ENCODE measurements around the gene MED22.

The MED22 gene

GRCh38 chr9:133353548-133353947 lies 5.6 kb upstream of the MED22 start:
- Histone ChIP-seq H3K9me3 (ENCODE audit: control insufficient read depth in 1 of 2, low read length in 2 of 2) (no peaks in the 10 kb centered on the region), H3K4me1 (ENCODE audit: control insufficient read depth in 1 of 2, insufficient read depth in 2 of 2, low read length in 2 of 2) (peaks cover 19 to 46% of the 10 kb centered on the region in 2 donors), H3K4me3 (ENCODE audit: low read depth in 1 of 2, low read length in 2 of 2) (no peak overlapping the region), H3K27me3 (ENCODE audit: low read depth, low read length) (no peaks in the 10 kb centered on the region), H3K27ac (ENCODE audit: low read length) (no peak overlapping the region), H3K36me3 (ENCODE audit: control insufficient read depth in 1 of 2, insufficient read depth in 2 of 2, low read length in 2 of 2) (peaks cover 38 to 48% of the 10 kb centered on the region in 2 donors)

GRCh38 chr9:133352635-133353340 lies 4.9 kb upstream of the MED22 start:
- H3K36me3 ChIP-seq (ENCODE audit: control insufficient read depth in 1 of 2, insufficient read depth in 2 of 2, low read length in 2 of 2) = peaks cover 38 to 48% of the 10 kb centered on the region in 2 donors
- H3K4me1 ChIP-seq (ENCODE audit: control insufficient read depth in 1 of 2, insufficient read depth in 2 of 2, low read length in 2 of 2) = peaks cover 18 to 43% of the 10 kb centered on the region in 2 donors
- no peak overlapping the region for H3K27ac ChIP-seq (ENCODE audit: low read length)
- H3K4me3 ChIP-seq (ENCODE audit: low read depth in 1 of 2, low read length in 2 of 2) = no peak overlapping the region
- H3K9me3 ChIP-seq (ENCODE audit: control insufficient read depth in 1 of 2, low read length in 2 of 2) = no peaks in the 10 kb centered on the region
- H3K27me3 ChIP-seq (ENCODE audit: low read depth, low read length) = no peaks in the 10 kb centered on the region

DNA sequence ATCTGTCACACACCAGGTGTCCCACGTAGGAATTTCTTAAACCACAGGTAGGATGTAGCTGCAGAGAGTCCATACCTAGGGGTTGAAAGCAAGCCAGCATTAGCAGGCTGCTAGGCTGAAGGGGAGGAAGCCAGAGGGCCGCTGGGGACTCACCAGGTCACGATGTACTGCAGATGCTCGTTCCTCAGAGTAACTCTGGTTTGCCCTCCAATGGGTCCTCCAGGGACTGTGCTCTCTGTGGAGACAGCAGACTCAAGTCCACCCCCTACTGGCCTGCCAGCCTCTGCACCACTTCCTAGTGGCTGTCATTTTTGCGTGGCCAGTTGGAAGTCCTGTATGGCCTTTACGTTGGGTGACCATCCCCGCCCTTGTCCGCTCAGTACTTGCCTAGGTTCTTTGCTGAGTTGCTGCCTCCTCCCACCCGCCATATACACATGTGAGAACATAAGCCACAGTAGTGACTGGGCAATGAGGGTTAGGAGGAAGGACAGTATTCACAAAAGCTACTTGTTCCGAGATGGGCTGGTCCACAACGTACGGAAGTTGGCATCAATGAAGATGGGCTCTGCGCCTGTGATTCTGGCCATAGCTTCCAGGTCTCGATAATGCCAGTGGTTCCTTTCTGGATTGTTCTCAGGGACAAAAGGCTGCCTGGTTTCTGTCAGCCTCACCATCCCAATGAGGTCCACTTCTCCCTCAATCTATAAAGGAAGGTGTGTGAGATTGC lies 4.1 kb upstream of the MED22 start:
- peaks cover 11 to 36% of the 10 kb centered on the region in 2 donors for H3K4me1 ChIP-seq (ENCODE audit: control insufficient read depth in 1 of 2, insufficient read depth in 2 of 2, low read length in 2 of 2)
- peaks cover 38 to 48% of the 10 kb centered on the region in 2 donors for H3K36me3 ChIP-seq (ENCODE audit: control insufficient read depth in 1 of 2, insufficient read depth in 2 of 2, low read length in 2 of 2)
- no peak overlapping the region for H3K4me3 ChIP-seq (ENCODE audit: low read depth in 1 of 2, low read length in 2 of 2)
- no peaks in the 10 kb centered on the region for H3K9me3 ChIP-seq (ENCODE audit: control insufficient read depth in 1 of 2, low read length in 2 of 2)
- H3K27me3 ChIP-seq (ENCODE audit: low read depth, low read length) = no peaks in the 10 kb centered on the region
- no peak overlapping the region for H3K27ac ChIP-seq (ENCODE audit: low read length)

- H3K27ac ChIP-seq (ENCODE audit: low read length) = no peak overlapping the region
- no peaks in the 10 kb centered on the region for H3K9me3 ChIP-seq (ENCODE audit: control insufficient read depth in 1 of 2, low read length in 2 of 2)
- H3K27me3 ChIP-seq (ENCODE audit: low read depth, low read length) = no peaks in the 10 kb centered on the region
- H3K4me3 ChIP-seq (ENCODE audit: low read depth in 1 of 2, low read length in 2 of 2) = no peak overlapping the region
- peaks cover 14 to 35% of the 10 kb centered on the region in 2 donors for H3K4me1 ChIP-seq (ENCODE audit: control insufficient read depth in 1 of 2, insufficient read depth in 2 of 2, low read length in 2 of 2)
- peaks cover 38 to 48% of the 10 kb centered on the region in 2 donors for H3K36me3 ChIP-seq (ENCODE audit: control insufficient read depth in 1 of 2, insufficient read depth in 2 of 2, low read length in 2 of 2)
Measured at GRCh38 chr9:133351526-133351907, 3.6 kb upstream of the MED22 start.

DNA sequence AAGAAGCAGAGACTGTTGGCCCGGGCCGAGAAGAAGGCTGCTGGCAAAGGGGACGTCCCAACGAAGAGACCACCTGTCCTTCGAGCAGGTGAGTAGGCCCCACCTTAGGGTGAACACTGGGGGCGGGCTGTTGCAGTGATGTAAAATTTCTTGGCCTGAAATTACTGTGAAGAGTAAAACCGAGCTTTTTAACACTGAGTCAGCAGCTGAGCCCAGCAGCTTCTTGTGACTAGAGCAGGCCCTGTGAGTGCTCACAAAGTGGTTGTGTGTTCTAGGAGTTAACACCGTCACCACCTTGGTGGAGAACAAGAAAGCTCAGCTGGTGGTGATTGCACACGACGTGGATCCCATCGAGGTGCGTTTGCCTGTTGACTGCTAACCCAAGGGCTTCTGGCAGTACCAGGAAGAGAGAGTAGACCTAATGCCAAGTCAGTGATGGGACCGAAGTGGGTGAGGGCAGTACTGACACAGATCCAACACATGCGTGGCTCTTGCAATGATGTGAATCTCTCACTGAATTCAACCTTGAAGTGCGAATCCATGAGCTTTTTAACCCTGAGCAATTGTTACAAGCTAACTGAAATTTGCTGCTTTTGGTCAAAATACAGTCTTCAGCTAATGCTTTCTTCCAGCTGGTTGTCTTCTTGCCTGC lies 2.2 kb upstream of the MED22 start:
- Histone ChIP-seq H3K9me3 (ENCODE audit: control insufficient read depth in 1 of 2, low read length in 2 of 2) (no peaks in the 10 kb centered on the region), H3K4me1 (ENCODE audit: control insufficient read depth in 1 of 2, insufficient read depth in 2 of 2, low read length in 2 of 2) (peaks cover 13 to 33% of the 10 kb centered on the region in 2 donors), H3K27me3 (ENCODE audit: low read depth, low read length) (no peaks in the 10 kb centered on the region), H3K36me3 (ENCODE audit: control insufficient read depth in 1 of 2, insufficient read depth in 2 of 2, low read length in 2 of 2) (peaks cover 43 to 52% of the 10 kb centered on the region in 2 donors), H3K27ac (ENCODE audit: low read length) (no peak overlapping the region), H3K4me3 (ENCODE audit: low read depth in 1 of 2, low read length in 2 of 2) (no peak overlapping the region)

DNA sequence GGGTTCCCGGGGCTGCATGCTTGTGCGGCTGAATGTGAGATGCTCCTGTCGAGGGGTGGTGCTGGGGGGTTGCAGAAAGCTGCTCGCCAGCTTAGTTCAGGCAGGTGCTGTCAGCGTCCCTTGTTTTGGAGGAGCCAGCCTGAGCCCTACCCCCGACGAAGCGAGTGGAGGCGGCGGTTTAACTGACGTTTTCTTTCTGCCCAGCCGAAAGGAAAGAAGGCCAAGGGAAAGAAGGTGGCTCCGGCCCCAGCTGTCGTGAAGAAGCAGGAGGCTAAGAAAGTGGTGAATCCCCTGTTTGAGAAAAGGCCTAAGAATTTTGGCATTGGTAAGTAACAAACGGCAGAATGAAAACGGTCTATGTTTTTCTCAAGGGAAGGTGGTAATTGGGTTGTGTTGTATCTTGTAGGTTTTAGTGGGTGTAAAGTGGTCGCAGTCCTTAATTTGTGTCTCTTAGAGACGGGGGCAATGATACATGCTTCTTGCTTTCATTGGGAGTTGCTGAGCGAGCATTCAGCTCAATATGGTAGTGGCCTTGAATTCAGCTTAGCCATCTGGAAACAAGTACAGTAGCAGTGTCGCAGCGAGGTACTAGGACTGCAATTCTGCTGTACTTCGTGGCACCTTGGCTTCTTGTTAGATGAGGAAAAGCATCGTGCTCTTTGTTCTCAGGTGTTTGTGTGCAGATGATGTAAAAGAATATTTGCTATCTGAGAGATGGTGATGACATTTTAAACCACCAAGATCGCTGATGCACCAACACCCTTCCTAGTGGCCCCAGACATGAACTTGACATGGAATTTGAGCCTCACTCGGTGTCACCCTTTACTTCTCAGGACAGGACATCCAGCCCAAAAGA lies 1.0 kb upstream of the MED22 start:
- H3K27me3 ChIP-seq (ENCODE audit: low read depth, low read length) = no peaks in the 10 kb centered on the region
- H3K36me3 ChIP-seq (ENCODE audit: control insufficient read depth in 1 of 2, insufficient read depth in 2 of 2, low read length in 2 of 2) = peaks cover 51 to 63% of the 10 kb centered on the region in 2 donors
- peaks cover 13 to 26% of the 10 kb centered on the region in 2 donors for H3K4me1 ChIP-seq (ENCODE audit: control insufficient read depth in 1 of 2, insufficient read depth in 2 of 2, low read length in 2 of 2)
- H3K27ac ChIP-seq (ENCODE audit: low read length) = peak overlapping the region; percentile 43
- H3K4me3 ChIP-seq (ENCODE audit: low read depth in 1 of 2, low read length in 2 of 2) = peak overlapping the region; percentile 87 to 89
- no peaks in the 10 kb centered on the region for H3K9me3 ChIP-seq (ENCODE audit: control insufficient read depth in 1 of 2, low read length in 2 of 2)

GRCh38 chr9:133347515-133347984 lies 381 bp downstream of the MED22 start:
- Histone ChIP-seq H3K27me3 (ENCODE audit: low read depth, low read length) (no peaks in the 10 kb centered on the region), H3K27ac (ENCODE audit: low read length) (peak overlapping the region; percentile 39), H3K9me3 (ENCODE audit: control insufficient read depth in 1 of 2, low read length in 2 of 2) (no peaks in the 10 kb centered on the region), H3K36me3 (ENCODE audit: control insufficient read depth in 1 of 2, insufficient read depth in 2 of 2, low read length in 2 of 2) (peaks cover 57 to 64% of the 10 kb centered on the region in 2 donors), H3K4me1 (ENCODE audit: control insufficient read depth in 1 of 2, insufficient read depth in 2 of 2, low read length in 2 of 2) (peaks cover 13 to 26% of the 10 kb centered on the region in 2 donors), H3K4me3 (ENCODE audit: low read depth in 1 of 2, low read length in 2 of 2) (peak overlapping the region; percentile 87 to 89)

DNA sequence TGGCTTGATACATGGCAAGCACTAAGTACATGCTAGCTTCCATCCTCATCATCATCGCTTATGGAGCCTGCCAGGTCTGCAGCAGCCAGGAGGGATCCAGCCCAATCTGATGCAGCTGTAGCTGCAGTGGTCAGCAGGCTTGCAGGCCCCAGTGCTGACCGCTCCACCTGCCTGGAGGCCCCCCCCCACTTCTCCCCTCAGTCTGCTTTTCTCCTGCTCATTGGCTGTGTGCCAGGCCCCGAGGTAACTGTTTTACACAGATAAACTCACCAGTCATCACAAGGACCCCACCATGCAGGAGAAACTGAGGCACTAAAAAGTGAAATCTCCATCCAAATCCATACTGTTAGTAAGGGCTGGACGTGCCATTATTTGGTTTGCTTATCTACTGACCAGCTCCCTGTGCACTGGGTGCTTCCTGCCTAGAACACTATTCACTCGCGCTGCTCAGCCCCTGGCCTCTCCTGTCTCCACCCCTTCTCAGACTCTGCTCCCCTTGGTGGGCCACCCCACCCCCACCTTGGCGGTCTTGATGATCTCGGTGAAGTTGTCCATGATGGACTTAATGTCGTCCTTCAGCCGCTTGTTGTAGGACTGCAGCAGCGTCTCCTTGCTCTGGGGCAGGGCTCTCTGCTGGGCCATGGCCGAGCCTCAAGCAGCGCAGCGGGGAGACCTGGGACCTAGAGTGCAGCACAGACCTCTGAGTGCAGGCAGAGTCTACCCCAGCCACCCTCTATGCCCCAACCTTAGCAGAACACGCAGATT lies 1.7 kb downstream of the MED22 start:
- Histone ChIP-seq H3K36me3 (ENCODE audit: control insufficient read depth in 1 of 2, insufficient read depth in 2 of 2, low read length in 2 of 2) (peaks cover 47 to 64% of the 10 kb centered on the region in 2 donors), H3K27ac (ENCODE audit: low read length) (no peak overlapping the region)

GRCh38 chr9:133345596-133345995 lies 2.3 kb downstream of the MED22 start:
- no peak overlapping the region for H3K4me3 ChIP-seq (ENCODE audit: low read depth in 1 of 2, low read length in 2 of 2)
- no peaks in the 10 kb centered on the region for H3K27me3 ChIP-seq (ENCODE audit: low read depth, low read length)
- H3K27ac ChIP-seq (ENCODE audit: low read length) = no peak overlapping the region
- no peaks in the 10 kb centered on the region for H3K9me3 ChIP-seq (ENCODE audit: control insufficient read depth in 1 of 2, low read length in 2 of 2)
- peaks cover 47 to 64% of the 10 kb centered on the region in 2 donors for H3K36me3 ChIP-seq (ENCODE audit: control insufficient read depth in 1 of 2, insufficient read depth in 2 of 2, low read length in 2 of 2)
- H3K4me1 ChIP-seq (ENCODE audit: control insufficient read depth in 1 of 2, insufficient read depth in 2 of 2, low read length in 2 of 2) = peaks cover 13 to 26% of the 10 kb centered on the region in 2 donors

More for the DNA sequence above, 1.7 kb downstream of the MED22 start:
- H3K4me3 ChIP-seq (ENCODE audit: low read depth in 1 of 2, low read length in 2 of 2) = peak overlapping the region; percentile 56 to 87
- no peaks in the 10 kb centered on the region for H3K9me3 ChIP-seq (ENCODE audit: control insufficient read depth in 1 of 2, low read length in 2 of 2)
- H3K4me1 ChIP-seq (ENCODE audit: control insufficient read depth in 1 of 2, insufficient read depth in 2 of 2, low read length in 2 of 2) = peaks cover 13 to 26% of the 10 kb centered on the region in 2 donors
- H3K27me3 ChIP-seq (ENCODE audit: low read depth, low read length) = no peaks in the 10 kb centered on the region

- Histone ChIP-seq H3K27ac (ENCODE audit: low read length) (no peak overlapping the region), H3K4me3 (ENCODE audit: low read depth in 1 of 2, low read length in 2 of 2) (no peak overlapping the region), H3K27me3 (ENCODE audit: low read depth, low read length) (no peaks in the 10 kb centered on the region), H3K4me1 (ENCODE audit: control insufficient read depth in 1 of 2, insufficient read depth in 2 of 2, low read length in 2 of 2) (peaks cover 13 to 26% of the 10 kb centered on the region in 2 donors), H3K36me3 (ENCODE audit: control insufficient read depth in 1 of 2, insufficient read depth in 2 of 2, low read length in 2 of 2) (peaks cover 46 to 64% of the 10 kb centered on the region in 2 donors), H3K9me3 (ENCODE audit: control insufficient read depth in 1 of 2, low read length in 2 of 2) (no peaks in the 10 kb centered on the region)
Measured at GRCh38 chr9:133344979-133345378, 3.0 kb downstream of the MED22 start.

All from muscle layer of duodenum (tissue), 2 donors.